OCI-M1 (cell line): ENCODE results near the gene PPP4C.
"Not testable (repeated sequence)": the region's sequence is repeated elsewhere in the genome, so short reads cannot be mapped to it uniquely, and the experiment has no call there.

Source experiments
- DNase-seq: peaks from one replicate; lab custom pipeline; 2025; lab: John Stamatoyannopoulos, UW

PPP4C gene

DNA sequence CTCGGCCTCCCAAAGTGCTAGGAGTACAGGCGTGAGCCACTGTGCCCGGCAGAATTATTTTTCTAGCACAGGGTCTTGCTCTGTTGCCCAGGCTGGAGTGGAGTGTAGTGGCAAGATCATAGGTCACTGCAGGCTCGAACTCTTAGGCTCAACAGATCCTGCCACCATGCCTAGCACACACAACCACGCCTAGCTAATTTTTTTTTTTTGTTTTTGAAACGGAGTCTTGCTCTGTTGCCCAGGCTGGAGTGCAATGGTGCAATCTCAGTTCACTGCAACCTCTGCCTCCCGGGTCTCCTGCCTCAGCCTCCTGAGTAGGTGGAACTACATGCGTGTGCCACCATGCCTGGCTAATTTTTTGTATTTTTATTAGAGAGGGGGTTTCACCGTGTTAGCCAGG lies 49.9 kb downstream of the PPP4C start:
- DNase-seq, result not testable (repeated sequence)

- DNase-seq, result no peak
Observed at GRCh38 chr16:30127993-30128392, 52.2 kb downstream of the PPP4C start.

GRCh38 chr16:30131869-30132475 lies 56.2 kb downstream of the PPP4C start:
- no peak for DNase-seq

- DNase-seq, result no peak
Observed at GRCh38 chr16:30132591-30132990, 56.8 kb downstream of the PPP4C start.
